Measurements from ENCODE around the gene MAST4. TPM values are rescaled to one million over a fixed set of nuclear protein-coding genes. Genes with fewer than 3 reads are reported as not detected.
"Not testable (repeated sequence)": the region's sequence is repeated elsewhere in the genome, so short reads cannot be mapped to it uniquely, and the experiment has no call there.

MAST4 gene
- total RNA-seq, 2 experiments from 2014 or later, result 1.3 to 21.9 TPM

- TF ChIP-seq EZH2phosphoT487 (IDR thresholded peaks at IDR 0.05; ENCODE audit: borderline replicate concordance, low read depth, low read length), result no peak
- TF ChIP-seq, protein P1, sequence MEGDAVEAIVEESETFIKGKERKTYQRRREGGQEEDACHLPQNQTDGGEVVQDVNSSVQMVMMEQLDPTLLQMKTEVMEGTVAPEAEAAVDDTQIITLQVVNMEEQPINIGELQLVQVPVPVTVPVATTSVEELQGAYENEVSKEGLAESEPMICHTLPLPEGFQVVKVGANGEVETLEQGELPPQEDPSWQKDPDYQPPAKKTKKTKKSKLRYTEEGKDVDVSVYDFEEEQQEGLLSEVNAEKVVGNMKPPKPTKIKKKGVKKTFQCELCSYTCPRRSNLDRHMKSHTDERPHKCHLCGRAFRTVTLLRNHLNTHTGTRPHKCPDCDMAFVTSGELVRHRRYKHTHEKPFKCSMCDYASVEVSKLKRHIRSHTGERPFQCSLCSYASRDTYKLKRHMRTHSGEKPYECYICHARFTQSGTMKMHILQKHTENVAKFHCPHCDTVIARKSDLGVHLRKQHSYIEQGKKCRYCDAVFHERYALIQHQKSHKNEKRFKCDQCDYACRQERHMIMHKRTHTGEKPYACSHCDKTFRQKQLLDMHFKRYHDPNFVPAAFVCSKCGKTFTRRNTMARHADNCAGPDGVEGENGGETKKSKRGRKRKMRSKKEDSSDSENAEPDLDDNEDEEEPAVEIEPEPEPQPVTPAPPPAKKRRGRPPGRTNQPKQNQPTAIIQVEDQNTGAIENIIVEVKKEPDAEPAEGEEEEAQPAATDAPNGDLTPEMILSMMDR (conservative IDR thresholded peaks at IDR 0.05; ENCODE audit: low read length), result no peak
- Histone ChIP-seq H3K79me2 (ENCODE audit: insufficient read depth, low read depth, low read length) (no peaks in the 10 kb centered on the region), H2AFZ (ENCODE audit: low read length) (no peak overlapping the region), H3K4me2 (ENCODE audit: low read length) (no peak overlapping the region), H3K4me1 (ENCODE audit: insufficient read depth, low read length, poor library complexity, severe bottlenecking) (no peaks in the 10 kb centered on the region), H3K36me3 (ENCODE audit: insufficient read depth, low read length) (no peaks in the 10 kb centered on the region), H3K9me3 (ENCODE audit: low read length) (no peaks in the 10 kb centered on the region), H3K9me2 (ENCODE audit: insufficient read depth, low read length) (no peaks in the 10 kb centered on the region), H3K4me3 (ENCODE audit: low read depth, low read length, poor library complexity, severe bottlenecking) (no peak overlapping the region), H4K20me1 (ENCODE audit: insufficient read depth, low read length) (no peaks in the 10 kb centered on the region), H3K27ac (ENCODE audit: low read depth, low read length, poor library complexity, severe bottlenecking) (no peak overlapping the region)
- DNase-seq (ENCODE audit: low spot score), result no peak
- CTCF ChIA-PET (ENCODE audit: unreplicated experiment), result no interaction called here
- no TSS peak for BruUV-seq (replicated peaks)
- POLR2A ChIA-PET, result interaction anchor here (0.5 kb wide), 1 partner anchor 17 kb away, joined by 3 read pairs; no protein-coding TSS in a partner anchor
- intact Hi-C loops (cut with micrococcal nuclease; ENCODE audit: unreplicated experiment), result no loop called here
Measured at GRCh38 chr5:66821688-66822429, 225.7 kb downstream of the MAST4 start.

DNA sequence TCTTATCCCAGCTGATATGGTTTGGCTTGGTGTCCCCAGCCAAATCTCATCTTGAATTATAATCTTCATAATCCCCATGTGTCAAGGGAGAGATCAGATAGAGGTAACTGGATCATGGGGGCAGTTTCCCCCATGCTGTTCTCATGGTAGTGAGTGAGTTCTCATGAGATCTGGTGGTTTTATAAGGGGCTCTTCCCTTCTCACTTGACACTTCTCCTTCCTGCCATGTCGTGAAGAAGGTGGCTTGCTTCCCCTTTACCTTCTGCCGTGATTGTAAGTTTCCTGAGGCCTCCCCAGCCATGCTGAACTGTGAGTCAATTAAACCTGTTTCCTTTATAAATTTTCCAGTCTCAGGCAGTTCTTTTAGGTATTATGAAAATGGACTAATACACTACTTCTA, 226.7 kb downstream of the MAST4 start:
- H2AFZ ChIP-seq (ENCODE audit: low read length); H3K27ac ChIP-seq (ENCODE audit: low read depth, low read length, poor library complexity, severe bottlenecking); H3K36me3 ChIP-seq (ENCODE audit: insufficient read depth, low read length); H3K9me3 ChIP-seq (ENCODE audit: low read length); H4K20me1 ChIP-seq (ENCODE audit: insufficient read depth, low read length); POLR2A ChIA-PET; H3K9me2 ChIP-seq (ENCODE audit: insufficient read depth, low read length); H3K4me3 ChIP-seq (ENCODE audit: low read depth, low read length, poor library complexity, severe bottlenecking); H3K4me1 ChIP-seq (ENCODE audit: insufficient read depth, low read length, poor library complexity, severe bottlenecking); H3K4me2 ChIP-seq (ENCODE audit: low read length); DNase-seq (ENCODE audit: low spot score); CTCF ChIA-PET (ENCODE audit: unreplicated experiment); intact Hi-C loops (cut with micrococcal nuclease; ENCODE audit: unreplicated experiment); H3K79me2 ChIP-seq (ENCODE audit: insufficient read depth, low read depth, low read length); BruUV-seq (replicated peaks): not testable (repeated sequence)

DNA sequence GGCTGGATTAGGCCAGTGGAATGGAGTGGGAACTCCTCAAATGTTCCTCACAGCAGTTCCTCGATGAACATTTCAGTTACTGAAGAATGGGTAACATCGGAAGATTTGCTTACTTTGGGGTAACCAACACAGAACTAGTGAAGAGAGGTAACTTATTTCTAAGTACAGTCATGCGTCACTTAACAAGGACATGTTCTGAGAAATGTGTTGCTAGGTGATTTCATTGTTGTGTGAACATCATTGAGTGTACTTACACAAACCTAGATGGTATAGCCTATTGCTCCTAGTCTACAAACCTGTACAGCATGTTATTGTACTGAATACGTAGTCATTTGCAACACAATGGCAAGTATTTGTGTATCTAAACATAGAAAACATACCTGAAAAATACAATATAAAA, 228.3 kb downstream of the MAST4 start:
- intact Hi-C loops (cut with micrococcal nuclease; ENCODE audit: unreplicated experiment), result no loop called here
- H3K79me2 ChIP-seq (ENCODE audit: insufficient read depth, low read depth, low read length), result no peaks in the 10 kb centered on the region
- H3K4me3 ChIP-seq (ENCODE audit: low read depth, low read length, poor library complexity, severe bottlenecking), result no peak overlapping the region
- H4K20me1 ChIP-seq (ENCODE audit: insufficient read depth, low read length), result no peaks in the 10 kb centered on the region
- CTCF ChIA-PET (ENCODE audit: unreplicated experiment), result no interaction called here
- no peaks in the 10 kb centered on the region for H3K4me1 ChIP-seq (ENCODE audit: insufficient read depth, low read length, poor library complexity, severe bottlenecking)
- H3K36me3 ChIP-seq (ENCODE audit: insufficient read depth, low read length), result no peaks in the 10 kb centered on the region
- no peak for DNase-seq (ENCODE audit: low spot score)
- no peaks in the 10 kb centered on the region for H3K9me3 ChIP-seq (ENCODE audit: low read length)
- no peak overlapping the region for H3K4me2 ChIP-seq (ENCODE audit: low read length)
- no peak overlapping the region for H3K27ac ChIP-seq (ENCODE audit: low read depth, low read length, poor library complexity, severe bottlenecking)
- H2AFZ ChIP-seq (ENCODE audit: low read length), result no peak overlapping the region
- POLR2A ChIA-PET, result no interaction called here
- no peaks in the 10 kb centered on the region for H3K9me2 ChIP-seq (ENCODE audit: insufficient read depth, low read length)
- no TSS peak for BruUV-seq (replicated peaks)
- no peak for TF ChIP-seq EZH2phosphoT487 (IDR thresholded peaks at IDR 0.05; ENCODE audit: borderline replicate concordance, low read depth, low read length)
- TF ChIP-seq, protein P1 (conservative IDR thresholded peaks at IDR 0.05; ENCODE audit: low read length), result no peak
